Tibial nerve (tissue), 4 donors: Measurements from ENCODE around the gene ITM2C.

ENCODE experiments used
- EP300 ChIP-seq, 2 donors: sonication (generic); formaldehyde crosslinking; IDR thresholded peaks; one replicate each; pipeline ENCODE4 v1.6.1; 2017; ENCODE audit warnings: antibody characterized with exemption in 2 of 2, mild to moderate bottlenecking in 1 of 2
- POLR2A ChIP-seq, 2 donors: fragments of 450-650 bp; IDR thresholded peaks; one replicate each; pipeline ENCODE4 v1.6.1; 2017; ENCODE audit warnings: antibody characterized with exemption in 2 of 2, mild to moderate bottlenecking in 2 of 2, moderate library complexity in 2 of 2
- TF ChIP-seq, protein P1 (sequence below), 5 experiments: fragments of 200-600 bp in 3 of 5; fragments of 450-650 bp in 2 of 5; sonication (generic) in 3 of 5; IDR thresholded peaks; one replicate each; pipeline ENCODE4 v1.5.1; 2016 to 2019; ENCODE audit warnings: antibody characterized with exemption in 5 of 5, mild to moderate bottlenecking in 3 of 5, moderate library complexity in 2 of 5

DNA sequence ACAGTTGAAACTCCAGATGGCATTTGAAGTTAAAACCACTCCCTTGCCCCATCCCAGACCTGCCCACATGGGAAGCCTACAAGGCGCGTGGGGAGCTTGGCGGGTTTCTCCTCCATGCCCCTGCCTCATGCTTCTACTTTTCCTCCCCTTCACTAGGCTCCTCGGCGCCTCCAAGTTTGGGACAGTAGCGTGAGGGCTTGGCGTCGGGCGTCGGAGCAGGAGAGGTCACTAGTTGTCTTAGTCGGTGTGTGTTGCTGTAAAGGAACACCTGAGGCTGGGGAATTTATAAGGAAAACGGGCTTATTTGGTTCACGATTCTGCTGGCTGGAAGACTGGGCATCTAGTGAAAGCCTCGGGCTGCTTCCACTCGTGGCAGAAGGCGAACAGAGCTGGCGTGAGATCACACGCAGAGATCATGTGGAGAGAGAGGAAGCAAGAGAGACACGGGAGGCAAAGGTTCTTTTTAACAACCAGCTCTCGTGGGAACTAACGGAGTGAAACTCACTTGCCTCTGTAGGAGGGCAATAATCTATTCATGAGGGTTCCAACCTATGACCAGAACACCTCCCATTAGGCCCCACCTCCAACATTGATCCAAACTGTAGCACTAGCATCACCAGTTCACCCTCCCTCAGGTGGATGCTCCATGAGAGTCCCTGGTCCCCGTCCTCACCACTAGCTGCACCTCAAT, 25.3 kb downstream of the ITM2C start:
- TF ChIP-seq, protein P1, sequence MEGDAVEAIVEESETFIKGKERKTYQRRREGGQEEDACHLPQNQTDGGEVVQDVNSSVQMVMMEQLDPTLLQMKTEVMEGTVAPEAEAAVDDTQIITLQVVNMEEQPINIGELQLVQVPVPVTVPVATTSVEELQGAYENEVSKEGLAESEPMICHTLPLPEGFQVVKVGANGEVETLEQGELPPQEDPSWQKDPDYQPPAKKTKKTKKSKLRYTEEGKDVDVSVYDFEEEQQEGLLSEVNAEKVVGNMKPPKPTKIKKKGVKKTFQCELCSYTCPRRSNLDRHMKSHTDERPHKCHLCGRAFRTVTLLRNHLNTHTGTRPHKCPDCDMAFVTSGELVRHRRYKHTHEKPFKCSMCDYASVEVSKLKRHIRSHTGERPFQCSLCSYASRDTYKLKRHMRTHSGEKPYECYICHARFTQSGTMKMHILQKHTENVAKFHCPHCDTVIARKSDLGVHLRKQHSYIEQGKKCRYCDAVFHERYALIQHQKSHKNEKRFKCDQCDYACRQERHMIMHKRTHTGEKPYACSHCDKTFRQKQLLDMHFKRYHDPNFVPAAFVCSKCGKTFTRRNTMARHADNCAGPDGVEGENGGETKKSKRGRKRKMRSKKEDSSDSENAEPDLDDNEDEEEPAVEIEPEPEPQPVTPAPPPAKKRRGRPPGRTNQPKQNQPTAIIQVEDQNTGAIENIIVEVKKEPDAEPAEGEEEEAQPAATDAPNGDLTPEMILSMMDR (IDR thresholded peaks at IDR 0.05): no peak
- TF ChIP-seq POLR2A (IDR thresholded peaks at IDR 0.05) (no peak), EP300 (IDR thresholded peaks at IDR 0.05) (no peak)
